ENCODE data around the gene SSMEM1. TPM values are rescaled to one million over a fixed set of nuclear protein-coding genes. Genes with fewer than 3 reads are reported as not detected.
A peak's percentile ranks its signal among the peaks of the same experiment; 100 is the strongest.
"Not testable (repeated sequence)": the region's sequence is repeated elsewhere in the genome, so short reads cannot be mapped to it uniquely, and the experiment has no call there.

Gene SSMEM1
- total and polyA plus RNA-seq, 2 experiments from 2014 or later: not detected

GRCh38 chr7:130180571-130181262 is 26.9 kb upstream of the SSMEM1 start:
- no peak overlapping the region for H3K27ac ChIP-seq
- H3K36me3 ChIP-seq (replicated peaks; ENCODE audit: insufficient read depth, low read depth): no peaks in the 10 kb centered on the region
- TF ChIP-seq CTCF (IDR thresholded peaks at IDR 0.05; ENCODE audit: poor library complexity) (no peak), EZH2 (IDR thresholded peaks at IDR 0.05; ENCODE audit: borderline replicate concordance) (no peak), EZH2phosphoT487 (IDR thresholded peaks at IDR 0.05; ENCODE audit: low read depth, severe bottlenecking, unreplicated experiment) (no peak)
- H3K9me2 ChIP-seq (replicated peaks; ENCODE audit: insufficient read depth): no peaks in the 10 kb centered on the region
- H2AFZ ChIP-seq: no peak overlapping the region
- no peaks in the 10 kb centered on the region for H4K20me1 ChIP-seq (ENCODE audit: insufficient read depth, poor library complexity, severe bottlenecking)
- H3K9me3 ChIP-seq (ENCODE audit: low read depth): no peaks in the 10 kb centered on the region
- no peaks in the 10 kb centered on the region for H3K79me2 ChIP-seq
- H3K27me3 ChIP-seq: no peaks in the 10 kb centered on the region
- no peak overlapping the region for H3K4me3 ChIP-seq
- H3K4me1 ChIP-seq (ENCODE audit: insufficient read depth): no peaks in the 10 kb centered on the region
- DNase-seq (ENCODE audit: low spot score): no peak
- 98% methylated on average over 9 of the region's 9 CpGs for WGBS (ENCODE audit: low lambda C conversion rate, missing lambda C conversion rate)
- no peak overlapping the region for H3K4me2 ChIP-seq

GRCh38 chr7:130181263-130181605 is 26.4 kb upstream of the SSMEM1 start:
- Histone ChIP-seq H3K4me3 (no peak overlapping the region), H3K9me2 (replicated peaks; ENCODE audit: insufficient read depth) (no peaks in the 10 kb centered on the region), H3K4me2 (no peak overlapping the region), H3K36me3 (replicated peaks; ENCODE audit: insufficient read depth, low read depth) (no peaks in the 10 kb centered on the region), H3K79me2 (peaks cover 2% of the 10 kb centered on the region), H3K27ac (no peak overlapping the region), H4K20me1 (ENCODE audit: insufficient read depth, poor library complexity, severe bottlenecking) (no peaks in the 10 kb centered on the region), H3K27me3 (no peaks in the 10 kb centered on the region), H2AFZ (no peak overlapping the region), H3K9me3 (ENCODE audit: low read depth) (no peaks in the 10 kb centered on the region), H3K4me1 (ENCODE audit: insufficient read depth) (no peaks in the 10 kb centered on the region)
- WGBS (ENCODE audit: low lambda C conversion rate, missing lambda C conversion rate): 94% methylated on average over 2 of the region's 2 CpGs
- TF ChIP-seq EZH2phosphoT487 (IDR thresholded peaks at IDR 0.05; ENCODE audit: low read depth, severe bottlenecking, unreplicated experiment): no peak
- no peak for TF ChIP-seq EZH2 (IDR thresholded peaks at IDR 0.05; ENCODE audit: borderline replicate concordance)
- no peak for TF ChIP-seq CTCF (IDR thresholded peaks at IDR 0.05; ENCODE audit: poor library complexity)
- DNase-seq (ENCODE audit: low spot score): no peak

- TF ChIP-seq CTCF (IDR thresholded peaks at IDR 0.05; ENCODE audit: poor library complexity) (no peak), EZH2phosphoT487 (IDR thresholded peaks at IDR 0.05; ENCODE audit: low read depth, severe bottlenecking, unreplicated experiment) (no peak), EZH2 (IDR thresholded peaks at IDR 0.05; ENCODE audit: borderline replicate concordance) (no peak)
- Histone ChIP-seq H2AFZ (no peak overlapping the region), H3K9me3 (ENCODE audit: low read depth) (no peaks in the 10 kb centered on the region), H3K4me3 (no peak overlapping the region), H3K4me2 (no peak overlapping the region), H3K9me2 (replicated peaks; ENCODE audit: insufficient read depth) (no peaks in the 10 kb centered on the region), H3K79me2 (peaks cover 5% of the 10 kb centered on the region), H4K20me1 (ENCODE audit: insufficient read depth, poor library complexity, severe bottlenecking) (no peaks in the 10 kb centered on the region), H3K4me1 (ENCODE audit: insufficient read depth) (no peaks in the 10 kb centered on the region), H3K27ac (peak overlapping the region; percentile 11), H3K36me3 (replicated peaks; ENCODE audit: insufficient read depth, low read depth) (no peaks in the 10 kb centered on the region), H3K27me3 (no peaks in the 10 kb centered on the region)
- WGBS (ENCODE audit: low lambda C conversion rate, missing lambda C conversion rate): 46% methylated on average over 2 of the region's 2 CpGs
- no peak for DNase-seq (ENCODE audit: low spot score)
Observed at GRCh38 chr7:130182990-130183389, 24.7 kb upstream of the SSMEM1 start.

- H3K36me3 ChIP-seq (replicated peaks; ENCODE audit: insufficient read depth, low read depth); H2AFZ ChIP-seq; H3K9me2 ChIP-seq (replicated peaks; ENCODE audit: insufficient read depth); H3K27ac ChIP-seq; H3K4me1 ChIP-seq (ENCODE audit: insufficient read depth); H3K27me3 ChIP-seq; H4K20me1 ChIP-seq (ENCODE audit: insufficient read depth, poor library complexity, severe bottlenecking); H3K79me2 ChIP-seq; DNase-seq (ENCODE audit: low spot score); H3K4me2 ChIP-seq; H3K9me3 ChIP-seq (ENCODE audit: low read depth); H3K4me3 ChIP-seq: not testable (repeated sequence)
- 86% methylated on average over 5 of the region's 5 CpGs for WGBS (ENCODE audit: low lambda C conversion rate, missing lambda C conversion rate)
Observed at GRCh38 chr7:130184349-130184748, 23.3 kb upstream of the SSMEM1 start.
